GM18519 (cell line): ENCODE measurements around the gene VWF.
"Not testable (repeated sequence)": the region's sequence is repeated elsewhere in the genome, so short reads cannot be mapped to it uniquely, and the experiment has no call there.

ENCODE experiments used
- ATAC-seq: cut with Tn5 transposase; IDR thresholded peaks from one replicate; pipeline ENCODE4 v1.9.1; 2021; ENCODE audit warnings: mild to moderate bottlenecking, moderate library complexity; ENCODE audit not compliant: unreplicated experiment, low FRiP score

VWF gene

GRCh38 chr12:6110006-6110405 lies 14.5 kb downstream of the VWF start:
- no peak for ATAC-seq

- no peak for ATAC-seq
Observed at GRCh38 chr12:6106218-6106617, 18.3 kb downstream of the VWF start.

DNA sequence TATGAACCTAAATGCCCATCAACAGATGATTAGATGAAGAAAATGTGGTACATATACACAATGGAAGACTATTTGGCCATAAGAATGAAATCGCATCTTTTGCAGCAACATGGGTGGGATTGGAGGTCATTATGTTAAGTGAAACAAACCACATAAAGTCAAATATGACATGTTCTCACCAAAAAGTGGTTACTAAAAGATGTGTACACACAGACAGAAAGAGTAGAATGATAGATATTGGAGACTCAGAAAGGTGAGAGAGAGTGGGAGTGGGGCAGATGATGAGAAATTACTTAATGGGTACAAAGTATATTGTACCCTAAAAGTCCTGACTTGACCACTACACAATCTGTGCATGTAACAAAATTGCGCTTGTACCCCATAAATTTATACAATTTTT lies 19.6 kb downstream of the VWF start:
- ATAC-seq = no peak

DNA sequence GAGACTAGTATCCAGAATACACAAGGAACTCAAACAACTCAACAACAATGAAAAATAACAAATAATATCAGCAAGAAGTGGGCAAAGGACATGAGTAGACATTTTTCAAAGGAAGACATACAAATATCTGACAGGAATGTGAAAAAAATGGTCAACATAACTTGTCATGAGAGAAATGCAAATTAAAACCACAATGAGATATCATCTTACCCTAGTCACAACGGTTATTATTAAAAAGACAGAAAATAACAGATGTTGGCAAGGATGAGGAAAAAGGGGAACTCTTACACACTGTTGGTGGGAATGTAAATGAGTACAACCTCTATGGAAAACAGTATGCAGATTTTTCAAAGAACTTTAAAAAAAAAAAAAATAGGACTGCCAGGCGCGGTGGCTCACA lies 20.4 kb downstream of the VWF start:
- no peak for ATAC-seq

GRCh38 chr12:6102021-6102420 lies 22.4 kb downstream of the VWF start:
- not testable (repeated sequence) for ATAC-seq

- ATAC-seq = no peak
Observed at GRCh38 chr12:6099316-6099715, 25.2 kb downstream of the VWF start.

DNA sequence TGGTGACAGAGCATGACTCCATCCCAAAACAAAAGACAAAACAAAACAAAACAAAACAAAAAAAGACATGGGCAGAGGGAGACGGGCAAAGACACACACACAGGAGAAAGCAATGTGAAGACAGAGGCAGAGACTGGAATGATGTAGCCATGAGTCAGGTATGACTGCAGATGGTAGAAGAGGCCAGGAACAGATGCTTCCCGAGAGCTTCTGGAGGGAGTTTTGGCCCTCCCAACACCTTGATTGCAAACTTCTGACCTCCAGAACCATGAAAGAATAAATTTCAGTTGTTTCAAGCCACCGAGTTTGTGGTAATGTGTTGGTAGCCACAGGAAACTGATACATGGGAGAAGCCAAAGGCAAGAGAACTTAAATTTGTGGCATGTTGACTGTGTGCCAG lies 27.1 kb downstream of the VWF start:
- no peak for ATAC-seq

- ATAC-seq = no peak
Observed at GRCh38 chr12:6096527-6096926, 27.9 kb downstream of the VWF start.

GRCh38 chr12:6095269-6095668 lies 29.2 kb downstream of the VWF start:
- no peak for ATAC-seq

DNA sequence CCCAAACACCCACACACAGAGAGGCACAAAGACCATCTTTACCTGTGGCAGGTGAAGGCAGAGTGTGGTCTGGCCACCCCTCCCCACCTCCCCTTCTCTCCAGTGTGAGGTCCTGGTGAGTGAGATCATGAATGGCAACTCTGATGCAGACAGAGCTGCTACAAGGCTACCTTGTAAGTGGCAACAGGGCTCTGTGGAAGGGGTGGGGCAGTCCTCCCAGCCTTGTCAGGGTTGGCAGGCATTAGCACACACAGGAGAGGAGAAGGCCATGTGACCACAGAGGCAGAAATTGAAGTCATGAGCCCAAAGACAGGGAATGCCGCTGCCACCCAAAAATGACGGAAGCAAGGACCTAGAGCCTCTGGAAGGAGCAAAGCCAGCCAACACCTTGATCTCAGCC lies 30.7 kb downstream of the VWF start:
- ATAC-seq = no peak

- no peak for ATAC-seq
Observed at GRCh38 chr12:6092784-6093722, 31.4 kb downstream of the VWF start.

GRCh38 chr12:6091786-6092566 lies 32.5 kb downstream of the VWF start:
- no peak for ATAC-seq

DNA sequence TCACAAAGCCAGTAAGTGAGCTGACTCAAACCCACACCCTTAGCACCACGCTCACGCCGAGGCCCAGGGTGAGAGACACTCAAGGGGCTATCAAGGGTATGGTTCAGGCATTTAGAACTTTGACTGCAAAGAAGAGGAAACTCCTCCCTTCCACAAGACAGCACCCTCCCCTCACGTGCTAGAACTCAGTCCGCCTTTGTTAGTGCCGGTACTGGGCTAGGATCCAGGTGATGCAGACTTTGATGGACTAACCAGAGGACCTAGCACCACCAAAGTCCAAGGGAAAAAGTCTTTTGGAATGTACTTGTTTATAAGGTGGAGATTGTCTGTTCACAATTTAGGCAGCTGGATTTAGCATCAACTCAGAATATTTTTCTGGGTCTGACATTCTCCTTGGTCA lies 33.7 kb downstream of the VWF start:
- no peak for ATAC-seq

DNA sequence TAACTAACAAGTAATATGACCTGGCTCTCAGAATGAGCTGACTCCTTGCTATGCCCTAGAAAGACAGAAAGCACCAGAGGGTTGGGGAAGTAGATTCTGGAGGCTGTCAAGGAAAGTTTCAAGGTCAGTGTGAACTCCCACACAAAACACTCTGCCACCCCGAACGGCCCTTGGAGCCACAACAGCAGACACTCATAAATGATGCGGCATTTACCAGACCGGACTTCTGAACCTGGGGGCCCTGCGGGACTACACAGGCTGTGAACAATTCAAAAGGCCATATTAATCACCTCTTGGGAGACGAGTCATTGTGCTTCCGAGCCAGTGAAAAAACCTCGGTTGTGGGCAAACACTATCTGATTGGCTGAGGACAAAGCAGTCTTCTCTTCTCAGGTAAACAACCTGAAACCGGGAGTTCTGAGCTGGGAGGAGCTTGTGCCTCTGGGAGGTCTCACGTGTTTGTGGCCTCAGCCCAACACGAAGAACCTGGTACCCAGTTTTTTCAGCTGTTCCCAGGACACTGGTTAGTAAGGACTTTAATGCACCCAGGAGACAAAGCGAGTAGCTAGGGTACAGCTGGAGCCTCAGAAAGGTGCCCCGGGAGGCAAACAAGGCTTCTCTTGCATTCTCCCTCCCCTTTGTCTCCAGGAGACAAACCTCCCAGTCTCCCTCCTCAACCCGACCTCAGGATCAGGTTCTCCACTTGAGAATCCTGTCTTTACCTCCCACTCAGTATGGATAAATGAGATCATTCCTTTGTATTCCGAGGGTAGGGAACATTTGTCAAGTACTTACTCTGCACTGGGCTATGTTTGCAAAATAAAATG lies 35.3 kb downstream of the VWF start:
- no peak for ATAC-seq

GRCh38 chr12:6086316-6086715 lies 38.2 kb downstream of the VWF start:
- ATAC-seq = no peak

- no peak for ATAC-seq
Observed at GRCh38 chr12:6085841-6086240, 38.6 kb downstream of the VWF start.

GRCh38 chr12:6084969-6085450 lies 39.5 kb downstream of the VWF start:
- no peak for ATAC-seq

GRCh38 chr12:6084261-6084968 lies 40.1 kb downstream of the VWF start:
- ATAC-seq = no peak

GRCh38 chr12:6083601-6084000 lies 40.9 kb downstream of the VWF start:
- ATAC-seq = no peak

DNA sequence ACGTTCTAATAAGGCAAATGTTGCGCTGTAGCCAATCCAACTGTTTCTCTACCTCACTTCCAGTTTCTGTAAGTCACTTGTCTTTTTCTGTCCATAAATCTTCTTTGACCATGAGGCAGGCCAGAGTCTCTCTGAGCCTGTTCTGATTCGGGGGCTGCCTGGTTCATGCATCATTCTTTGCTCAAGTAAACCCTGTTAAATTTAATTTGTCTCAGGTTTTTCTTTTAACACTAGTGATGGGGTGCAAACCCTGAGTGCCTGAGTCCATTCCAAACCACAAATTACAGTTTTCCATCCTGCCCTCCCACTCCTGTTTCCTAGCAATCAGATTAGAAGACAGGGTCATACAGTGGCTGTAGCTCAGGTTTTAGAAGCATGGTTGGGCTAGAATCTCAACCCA lies 41.9 kb downstream of the VWF start:
- ATAC-seq = no peak
